ENCODE measurements around the gene UGT1A7.

Gene UGT1A7

GRCh38 chr2:233671290-233672161 lies 10.2 kb upstream of the UGT1A7 start, which contains the start of gene UGT1A9:
Gene UGT1A9, plus strand, starts transcription at chr2:233671898. Its CDS starts 37 bp downstream, at chr2:233671935.
- no peak within 1 kb of the TSS for H3K27ac ChIP-seq
- no peak for TF ChIP-seq ZFX (IDR thresholded peaks at IDR 0.05; ENCODE audit: borderline replicate concordance)

DNA sequence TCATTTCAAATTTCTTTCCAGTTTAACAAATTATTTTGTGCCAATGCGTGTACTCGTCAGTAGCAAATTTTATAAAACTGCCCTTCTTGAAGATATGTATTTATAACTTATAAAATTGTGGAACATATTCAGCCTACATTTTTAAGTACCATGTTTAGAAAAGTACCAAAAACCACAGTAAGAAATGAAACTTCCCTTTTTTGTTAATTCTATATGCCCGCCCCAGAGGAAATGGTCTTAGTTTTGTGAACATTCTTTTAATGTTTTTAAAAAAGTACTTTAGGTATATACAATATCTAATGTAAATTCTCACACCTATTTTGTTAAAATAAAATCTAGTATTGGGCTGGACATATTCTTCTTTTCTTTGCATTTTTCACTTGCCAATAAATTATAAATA lies 8.8 kb upstream of the UGT1A7 start:
- no peak overlapping the region for H3K27ac ChIP-seq
- TF ChIP-seq CTCF (IDR thresholded peaks at IDR 0.05) (no peak), ZFX (IDR thresholded peaks at IDR 0.05; ENCODE audit: borderline replicate concordance) (no peak)

- TF ChIP-seq ZFX (IDR thresholded peaks at IDR 0.05; ENCODE audit: borderline replicate concordance): no peak
- TF ChIP-seq CTCF (IDR thresholded peaks at IDR 0.05): no peak
These were observed 7.8 kb upstream of the UGT1A7 start for GRCh38 chr2:233673896-233674295.

DNA sequence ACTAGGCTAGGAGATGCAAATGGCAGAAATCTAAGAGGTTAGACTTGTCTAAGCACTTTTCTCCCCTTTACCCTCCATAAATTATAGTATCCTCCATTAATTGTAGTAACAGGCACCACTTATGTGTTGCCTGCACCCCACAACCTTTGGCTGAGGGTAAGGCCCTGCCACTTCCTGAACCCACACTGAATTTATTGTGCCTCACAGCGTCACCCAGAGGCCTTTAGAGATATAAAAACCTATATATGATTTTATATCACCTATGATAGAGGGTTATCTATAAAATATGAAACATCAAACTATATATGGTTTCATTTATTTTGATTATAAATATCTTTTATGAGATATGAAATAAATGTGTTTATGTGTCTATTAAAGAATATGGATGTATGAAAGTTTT lies 7.4 kb upstream of the UGT1A7 start:
- no peak overlapping the region for H3K27ac ChIP-seq
- TF ChIP-seq CTCF (IDR thresholded peaks at IDR 0.05) (no peak), ZFX (IDR thresholded peaks at IDR 0.05; ENCODE audit: borderline replicate concordance) (no peak)

More at GRCh38 chr2:233673896-233674295, 7.8 kb upstream of the UGT1A7 start:
- no peak overlapping the region for H3K27ac ChIP-seq

DNA sequence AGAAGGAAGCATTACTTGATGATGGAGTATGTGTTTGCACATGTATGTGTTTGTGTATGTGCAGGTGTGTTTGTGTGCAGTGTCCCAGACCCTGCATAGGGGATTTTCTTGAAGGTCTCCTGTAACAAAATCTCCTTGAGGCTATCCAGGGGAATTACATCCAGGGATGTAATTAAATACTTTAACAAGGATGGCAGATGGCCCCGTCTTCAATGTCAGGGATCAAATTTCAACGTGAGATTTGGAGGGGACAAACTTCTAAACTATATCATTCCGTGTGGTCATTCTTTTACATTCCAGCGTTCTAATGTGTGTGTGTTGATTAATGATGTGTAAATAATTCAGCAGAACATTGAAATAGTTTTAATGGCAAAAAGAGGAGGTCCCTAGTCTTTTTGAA lies 6.7 kb upstream of the UGT1A7 start:
- TF ChIP-seq ZFX (IDR thresholded peaks at IDR 0.05; ENCODE audit: borderline replicate concordance) (no peak), CTCF (IDR thresholded peaks at IDR 0.05) (no peak)
- H3K27ac ChIP-seq: no peak overlapping the region

- TF ChIP-seq ZFX (IDR thresholded peaks at IDR 0.05; ENCODE audit: borderline replicate concordance) (no peak), CTCF (IDR thresholded peaks at IDR 0.05) (no peak)
These were observed 5.7 kb upstream of the UGT1A7 start for GRCh38 chr2:233676046-233676445.

DNA sequence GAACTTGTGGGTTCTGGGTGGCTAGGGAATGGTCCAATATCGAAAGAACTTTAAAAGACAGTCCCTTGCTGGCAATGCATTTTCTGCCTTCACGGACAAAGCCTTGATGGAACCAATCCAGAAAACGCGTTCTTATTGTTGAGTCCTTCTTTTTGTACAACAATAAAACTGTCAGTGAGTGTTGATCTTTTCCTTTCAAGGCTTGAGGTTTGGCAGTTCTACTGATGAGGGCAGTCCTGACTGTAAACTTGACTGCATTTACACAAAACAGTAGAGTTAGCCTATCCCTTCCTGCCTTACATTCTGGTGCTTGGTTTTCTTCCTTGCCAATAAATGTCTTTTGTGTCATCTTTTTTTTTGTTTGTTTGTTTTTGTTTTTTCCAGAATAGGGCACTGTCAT lies 2.5 kb upstream of the UGT1A7 start:
- TF ChIP-seq ZFX (IDR thresholded peaks at IDR 0.05; ENCODE audit: borderline replicate concordance): no peak
- no peak for TF ChIP-seq CTCF (IDR thresholded peaks at IDR 0.05)
- H3K27ac ChIP-seq: no peak overlapping the region

More at GRCh38 chr2:233676046-233676445, 5.7 kb upstream of the UGT1A7 start:
- no peak overlapping the region for H3K27ac ChIP-seq

Data from 22Rv1 (cell line).